HG03439 (cell line): ENCODE results near the gene GIMAP8.
A peak's percentile ranks its signal among the peaks of the same experiment; 100 is the strongest.

Experiments
- ATAC-seq: cut with Tn5 transposase; IDR thresholded peaks from one replicate; pipeline ENCODE4 v1.9.1; 2021; ENCODE audit warnings: mild to moderate bottlenecking, moderate library complexity; ENCODE audit not compliant: unreplicated experiment

GIMAP8 gene

GRCh38 chr7:150411606-150412005 is 38.8 kb upstream of the GIMAP8 start:
- ATAC-seq: no peak

DNA sequence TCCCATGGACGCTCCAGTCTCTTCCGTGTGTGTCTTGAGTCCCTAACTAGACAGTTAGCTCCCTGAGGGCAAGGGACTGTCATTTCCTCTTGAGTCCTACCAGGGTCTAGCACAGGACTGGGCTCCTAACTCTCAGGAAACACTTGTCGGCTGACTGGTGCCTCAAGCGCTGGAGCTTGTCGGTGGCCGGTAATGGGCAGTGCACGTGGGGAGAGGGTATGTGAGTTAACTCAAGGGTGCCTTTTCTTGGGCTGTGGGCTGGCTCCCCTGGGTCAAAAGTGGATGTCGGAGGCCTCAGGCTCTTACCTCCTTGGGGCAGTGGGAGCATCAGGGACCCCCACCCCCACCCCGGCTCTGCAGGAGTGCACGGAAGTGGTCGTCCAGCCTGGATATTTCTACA is 38.4 kb upstream of the GIMAP8 start:
- no peak for ATAC-seq

DNA sequence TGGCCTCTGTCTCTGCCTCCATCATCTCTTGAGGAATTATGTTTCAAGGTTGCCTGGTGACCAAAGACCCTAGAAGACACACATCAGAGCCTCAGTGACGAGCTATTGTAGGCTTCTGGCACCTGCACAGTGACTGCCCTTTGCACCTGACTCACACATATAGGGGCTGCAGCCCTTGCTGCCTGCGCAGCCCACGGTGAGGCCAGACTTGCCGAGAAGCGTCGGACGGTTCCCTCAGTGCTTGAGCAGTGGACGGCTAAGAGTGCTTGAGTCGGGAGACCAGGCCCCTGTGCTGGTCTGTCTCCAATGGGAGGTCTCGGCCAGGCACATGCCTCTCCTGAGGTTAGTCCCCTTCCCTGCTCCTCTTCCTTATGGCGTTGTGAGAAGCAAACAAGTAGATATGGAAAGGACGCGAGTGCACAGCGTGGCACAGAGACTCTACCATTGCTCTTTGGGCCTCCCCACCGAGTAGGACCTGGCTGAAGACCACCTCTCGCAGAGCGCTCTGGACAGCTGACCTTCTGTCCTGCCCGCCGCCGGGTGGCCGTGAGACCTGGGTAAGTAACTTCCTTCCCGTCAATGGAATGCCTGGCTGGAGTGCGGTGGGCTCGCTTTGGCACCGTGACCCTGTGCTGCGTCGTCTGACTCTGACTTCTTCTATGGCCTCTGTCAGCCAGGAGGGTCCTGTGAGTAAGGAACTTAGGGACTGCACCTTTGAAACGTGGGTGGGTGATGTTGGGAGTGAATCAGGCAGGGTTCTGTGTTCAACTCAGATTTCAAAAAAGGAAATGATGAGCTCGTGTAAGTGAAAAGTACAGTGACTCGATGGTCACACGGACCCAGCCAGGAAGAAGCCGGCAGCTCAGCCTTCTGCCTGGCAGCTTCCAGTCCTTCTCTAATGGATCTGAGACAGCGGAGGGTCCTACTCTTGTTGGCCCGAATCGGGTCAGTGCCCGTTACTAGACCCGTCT is 37.6 kb upstream of the GIMAP8 start:
- no peak for ATAC-seq

- ATAC-seq: no peak
These were observed 36.8 kb upstream of the GIMAP8 start for GRCh38 chr7:150413640-150414081.

DNA sequence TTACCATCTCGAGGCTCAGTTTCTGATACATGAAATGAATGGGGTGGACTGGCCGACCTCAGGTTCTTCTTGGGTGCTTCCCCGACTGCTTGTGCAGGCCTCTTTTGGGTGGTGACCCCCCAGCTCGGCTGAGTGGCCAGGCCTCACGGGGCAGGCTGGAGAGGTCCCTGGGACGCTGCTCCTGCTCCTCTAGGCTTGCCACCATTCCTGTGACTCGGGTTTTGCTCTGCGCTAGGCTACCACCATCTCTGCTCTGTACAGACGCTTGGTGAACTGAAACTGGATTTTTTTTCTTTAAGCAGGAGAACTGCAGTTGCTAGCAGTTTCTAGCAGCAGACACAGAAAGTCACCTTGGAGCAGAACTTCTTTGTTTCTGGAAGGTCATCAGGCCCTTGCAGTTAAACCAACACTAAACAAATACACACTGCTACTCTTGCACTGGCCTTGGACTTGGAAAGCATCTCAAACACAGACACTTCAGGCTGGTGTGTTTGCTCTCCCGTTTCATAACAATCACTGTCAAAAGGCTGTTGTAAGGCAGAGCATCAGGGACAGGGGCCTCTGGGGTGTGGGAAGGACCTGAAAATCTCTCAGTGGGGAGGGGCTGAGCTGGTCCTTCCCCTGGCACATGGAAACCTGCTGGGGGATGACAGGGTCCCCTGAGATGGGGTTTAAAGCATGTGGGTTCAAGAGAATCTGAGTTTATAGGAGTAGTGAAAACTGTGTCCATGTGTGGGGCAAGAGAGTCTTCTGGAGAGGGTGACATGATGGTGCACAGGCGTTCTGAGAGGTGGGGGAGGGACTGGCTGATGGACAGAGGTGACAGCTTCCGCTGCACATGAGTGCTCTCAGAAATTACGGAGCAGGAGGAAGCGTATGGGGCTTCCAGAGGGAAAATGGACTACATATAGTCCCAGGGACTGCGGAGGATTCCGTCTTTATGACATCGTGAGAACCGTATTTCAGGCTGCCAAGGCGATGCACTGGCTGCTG is 35.0 kb upstream of the GIMAP8 start:
- ATAC-seq: no peak

GRCh38 chr7:150417239-150417638 is 33.2 kb upstream of the GIMAP8 start:
- no peak for ATAC-seq

- ATAC-seq: no peak
These were observed 32.6 kb upstream of the GIMAP8 start for GRCh38 chr7:150417863-150418262.

DNA sequence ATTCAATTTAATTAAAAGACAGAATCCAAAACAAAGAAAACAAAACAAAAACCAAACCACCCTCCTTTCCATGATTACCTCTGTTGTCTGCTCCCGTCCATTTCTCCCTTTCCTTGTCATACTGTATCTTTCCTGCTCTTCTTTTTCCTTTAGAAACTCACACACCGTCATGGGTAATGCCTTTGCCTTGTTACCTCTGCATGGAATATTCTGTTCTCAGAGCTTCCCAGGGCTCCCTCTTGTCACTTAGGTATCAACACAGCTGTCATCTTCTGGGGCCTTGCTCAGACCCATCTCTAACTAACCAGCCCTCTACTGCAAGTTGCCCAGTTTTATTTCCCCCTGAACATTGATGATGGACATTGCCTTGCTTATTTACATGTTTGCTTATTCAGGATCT is 30.2 kb upstream of the GIMAP8 start:
- ATAC-seq: no peak

DNA sequence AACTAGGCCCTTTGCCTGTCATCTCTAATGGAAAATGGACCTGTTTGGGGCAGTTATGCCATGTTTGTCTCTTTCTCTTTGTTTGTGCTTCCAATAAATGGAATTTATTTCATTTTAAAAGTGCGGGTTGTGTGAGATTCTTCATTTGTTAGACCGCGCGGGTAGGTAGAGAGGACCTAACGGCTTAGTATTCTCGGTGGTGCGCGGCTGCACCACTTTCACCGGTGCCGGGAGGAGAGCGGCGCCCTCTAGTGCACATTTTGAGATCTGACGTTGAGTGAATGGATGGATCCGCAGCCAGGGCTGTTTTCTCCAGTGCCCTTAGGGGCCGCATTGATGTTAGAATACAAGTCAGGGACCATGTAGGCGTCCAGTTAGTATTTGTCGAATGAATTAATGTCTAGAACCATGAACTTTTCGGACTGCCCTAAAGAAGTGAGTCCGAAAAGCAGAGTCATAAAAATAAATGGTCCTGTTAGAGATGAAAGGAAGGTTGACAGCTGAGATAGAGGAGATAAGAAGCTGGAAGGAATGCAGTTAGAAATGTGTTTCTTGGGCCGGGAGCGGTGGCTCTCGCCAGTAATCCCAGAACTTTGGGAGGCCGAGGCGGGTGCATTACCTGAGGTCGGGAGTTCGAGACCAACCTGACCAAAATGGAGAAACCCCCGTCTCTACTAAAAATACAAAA is 29.3 kb upstream of the GIMAP8 start:
- peak; percentile 94 for ATAC-seq

DNA sequence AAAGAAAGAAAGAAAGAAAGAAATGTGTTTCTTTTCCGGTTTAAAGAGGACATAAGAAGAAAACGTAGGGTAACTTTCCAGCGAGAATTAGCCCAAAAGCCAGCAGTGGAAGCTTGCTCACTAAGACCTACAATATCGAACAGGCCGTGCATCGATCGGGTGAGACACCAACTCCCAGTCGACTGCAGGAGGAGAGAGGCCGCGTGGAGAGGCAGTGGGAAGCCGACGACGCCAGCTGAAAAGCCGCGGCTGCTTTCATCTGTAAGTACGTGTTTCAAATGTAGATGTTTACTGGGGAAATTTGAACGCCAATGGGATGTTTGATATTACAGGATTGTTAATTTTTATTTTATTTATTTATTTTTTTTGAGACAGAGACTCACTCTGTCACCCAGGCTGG is 28.6 kb upstream of the GIMAP8 start:
- ATAC-seq: no peak

GRCh38 chr7:150425670-150426069 is 24.8 kb upstream of the GIMAP8 start:
- ATAC-seq: no peak

- ATAC-seq: no peak
These were observed 21.6 kb upstream of the GIMAP8 start for GRCh38 chr7:150428671-150429451.

DNA sequence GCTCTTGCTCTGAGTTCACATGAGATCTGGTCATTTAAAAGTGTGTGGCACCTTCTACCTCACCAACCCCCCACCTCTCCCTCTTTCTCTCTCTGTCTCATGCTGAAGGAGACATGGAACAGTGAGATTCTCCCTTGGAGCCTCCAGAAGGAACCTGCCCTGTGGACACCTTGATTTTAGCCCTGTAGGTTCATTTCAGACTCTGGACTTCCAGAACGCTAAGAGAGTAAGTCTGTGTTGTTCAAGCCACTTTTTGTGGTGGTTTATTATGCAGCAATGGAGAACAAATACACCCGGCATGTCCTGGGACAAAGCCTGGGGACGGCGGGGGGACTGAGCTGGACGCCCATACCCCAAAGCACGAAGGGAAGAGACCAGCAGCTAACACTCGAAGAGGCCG is 20.7 kb upstream of the GIMAP8 start:
- ATAC-seq: no peak

GRCh38 chr7:150430465-150431085 is 19.9 kb upstream of the GIMAP8 start:
- no peak for ATAC-seq

DNA sequence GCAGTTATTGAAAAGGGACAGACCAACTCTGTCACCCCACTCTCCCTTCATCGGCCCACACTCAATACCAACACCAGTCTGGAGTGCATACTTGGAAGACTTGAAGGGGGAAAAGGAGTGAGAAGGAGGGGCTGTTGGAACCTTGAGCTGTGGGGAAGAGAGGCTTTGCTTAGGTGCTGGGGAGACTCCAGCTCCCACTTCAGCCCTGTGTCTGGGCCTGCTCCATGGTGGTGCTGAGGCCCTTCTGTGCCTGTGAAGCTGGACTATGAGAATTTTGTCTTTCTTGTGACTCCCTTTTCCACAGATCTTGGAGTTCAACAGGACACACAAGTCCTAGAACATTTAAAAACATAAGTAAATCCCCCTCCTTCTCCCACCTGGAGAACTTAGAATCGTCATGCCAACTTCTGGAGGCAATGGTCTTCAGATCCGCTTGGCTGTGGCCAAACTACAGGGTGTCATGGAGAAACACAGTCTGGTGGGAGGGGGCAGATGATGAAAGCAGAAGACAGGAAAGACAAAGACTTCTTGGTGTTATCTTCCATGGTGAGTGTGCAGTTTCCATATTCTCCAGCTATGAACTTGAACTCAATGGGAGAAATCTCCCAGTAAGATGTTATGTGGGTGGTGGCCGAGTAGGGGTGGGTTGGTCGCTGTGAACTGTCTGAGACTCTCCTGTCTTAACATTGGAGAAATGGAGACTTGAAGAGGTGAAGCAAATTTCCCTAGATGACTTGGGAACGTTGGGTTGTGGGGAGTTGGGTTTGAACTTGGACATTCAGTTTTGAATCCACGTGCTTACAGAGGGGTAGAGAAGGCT is 18.4 kb upstream of the GIMAP8 start:
- ATAC-seq: no peak

- ATAC-seq: no peak
These were observed 17.2 kb upstream of the GIMAP8 start for GRCh38 chr7:150432915-150433892.

DNA sequence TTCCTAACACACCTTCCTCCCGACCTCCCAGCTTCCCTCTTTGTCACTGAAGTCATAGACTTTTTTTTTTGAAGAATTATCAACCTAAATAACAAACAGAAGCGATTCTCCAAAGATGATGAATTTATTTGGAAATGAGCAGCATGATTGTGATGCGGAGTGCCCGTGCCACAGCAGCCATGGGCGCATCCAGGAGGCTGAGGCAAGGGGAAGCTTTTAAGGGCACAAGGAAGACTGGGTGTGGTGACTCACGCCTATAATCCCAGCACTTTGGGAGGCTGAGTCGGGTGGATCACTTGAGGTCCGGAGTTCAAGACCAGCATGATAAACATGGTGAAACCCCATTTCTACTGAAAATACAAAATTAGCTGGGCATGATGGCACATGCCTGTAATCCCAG is 16.2 kb upstream of the GIMAP8 start:
- ATAC-seq: no peak

DNA sequence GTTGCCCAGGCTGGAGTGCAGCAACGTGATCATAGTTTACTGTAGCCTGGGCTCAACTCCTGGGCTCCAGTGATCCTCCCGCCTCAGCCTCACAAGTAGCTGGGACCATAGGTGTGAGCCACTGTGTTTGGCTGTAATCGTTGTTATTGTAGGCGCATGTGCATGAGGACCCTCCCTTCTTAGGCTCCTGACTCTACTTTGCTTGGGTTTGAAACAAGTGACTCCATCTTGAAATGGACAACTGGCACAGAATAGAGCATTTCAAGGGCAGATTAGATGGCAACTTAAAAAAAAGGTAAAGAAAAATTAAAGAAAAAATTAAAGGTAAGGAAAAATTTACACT is 15.4 kb upstream of the GIMAP8 start:
- no peak for ATAC-seq
